H1 (cell line): ENCODE data around the gene PARP1. TPM values are rescaled to one million over a fixed set of nuclear protein-coding genes. Genes with fewer than 3 reads are reported as not detected.

Source experiments
- CTCF ChIA-PET: fragments of 300-600 bp; sonication (Branson Sonifier 250); formaldehyde crosslinking; loops from one replicate; lab custom pipeline; 2021; ENCODE audit not compliant: partially characterized antibody; lab: Charles Lee
- POLR2A ChIA-PET: fragments of 300-600 bp; sonication (Branson Sonifier 250); formaldehyde crosslinking; loops from one replicate; lab custom pipeline; 2021; ENCODE audit warnings: inconsistent platforms; ENCODE audit not compliant: partially characterized antibody; lab: Charles Lee
- DNase-seq, 2 experiments: peaks; one replicate each; pipeline versions ENCODE4 v3.0.0 to v3.0.0-alpha.2; 2010 to 2022; ENCODE audit warnings: low spot score in 2 of 2, low read depth in 1 of 2, mixed read lengths in 1 of 2
- FAIRE-seq: peaks from 2 replicates; lab custom pipeline; 2011; peaks lifted over from hg19 to GRCh38; lab: Jason Lieb, UNC
- H2AFZ ChIP-seq: 2 replicates; pipeline ENCODE4 v1.8.1; 2012; ENCODE audit warnings: low read length, inconsistent platforms
- H2AK5ac ChIP-seq: 2 replicates; pipeline ENCODE4 v1.6.1; 2013; ENCODE audit warnings: low read depth, low read length
- H2BK120ac ChIP-seq: replicated peaks from 2 replicates; pipeline ENCODE3; 2013; ENCODE audit warnings: low read depth, low read length, inconsistent platforms
- H2BK12ac ChIP-seq: 2 replicates; pipeline ENCODE4 v1.6.1; 2013; ENCODE audit warnings: low read depth, low read length
- H2BK15ac ChIP-seq: 2 replicates; pipeline ENCODE4 v1.6.1; 2013; ENCODE audit warnings: low read length
- H2BK20ac ChIP-seq: 2 replicates; pipeline ENCODE4 v1.6.1; 2013; ENCODE audit warnings: low read length
- H2BK5ac ChIP-seq: 2 replicates; pipeline ENCODE4 v1.6.1; 2013; ENCODE audit warnings: low read depth, low read length
- H3K14ac ChIP-seq: 2 replicates; pipeline ENCODE4 v1.6.1; 2013; ENCODE audit warnings: inconsistent platforms; ENCODE audit not compliant: insufficient read length
- H3K18ac ChIP-seq: 2 replicates; pipeline ENCODE4 v1.6.1; 2013; ENCODE audit warnings: low read length; ENCODE audit errors: extremely low read depth
- H3K23ac ChIP-seq: 2 replicates; pipeline ENCODE4 v1.6.1; 2013; ENCODE audit warnings: inconsistent platforms; ENCODE audit not compliant: insufficient read length
- H3K23me2 ChIP-seq: 2 replicates; pipeline ENCODE4 v1.6.1; 2013; ENCODE audit warnings: low read depth, low read length
- H3K27ac ChIP-seq: 2 replicates; pipeline ENCODE4 v1.6.1; 2011; ENCODE audit warnings: low read depth, low read length, inconsistent platforms
- H3K27me3 ChIP-seq, 4 experiments: replicated peaks in 1 of 4; 1 replicate in 1 of 4; 2 replicates in 3 of 4; pipeline versions ENCODE4 v1.6.1 to v1.8.1; 2011 to 2013; ENCODE audit warnings: low read length in 3 of 4, mild to moderate bottlenecking in 3 of 4, inconsistent platforms in 2 of 4, mixed read lengths in 2 of 4, moderate library complexity in 1 of 4; ENCODE audit not compliant: control insufficient read depth in 3 of 4, insufficient read depth in 3 of 4; ENCODE audit errors: extremely low read depth in 1 of 4
- H3K36me3 ChIP-seq, 4 experiments: 2 replicates each; pipeline versions ENCODE4 v1.6.1 to v1.8.1; 2011 to 2013; ENCODE audit warnings: mild to moderate bottlenecking in 4 of 4, low read length in 3 of 4, moderate library complexity in 2 of 4, control low read depth in 1 of 4, inconsistent platforms in 1 of 4; ENCODE audit not compliant: insufficient read depth in 4 of 4, control insufficient read depth in 2 of 4
- H3K4ac ChIP-seq: replicated peaks from 2 replicates; pipeline ENCODE3; 2013; ENCODE audit warnings: low read length, low read depth, mixed read lengths, inconsistent platforms; ENCODE audit not compliant: insufficient read length
- H3K4me1 ChIP-seq, 4 experiments: replicated peaks in 1 of 4; 1 replicate in 1 of 4; 2 replicates in 3 of 4; pipeline versions ENCODE4 v1.6.1 to v1.8.1; 2011 to 2013; ENCODE audit warnings: low read length in 3 of 4, inconsistent platforms in 2 of 4, mixed read lengths in 1 of 4; ENCODE audit not compliant: insufficient read depth in 4 of 4, control insufficient read depth in 3 of 4
- H3K4me2 ChIP-seq, 2 experiments: 2 replicates each; pipeline versions ENCODE4 v1.6.1 to v1.8.1; 2011 to 2013; ENCODE audit warnings: low read depth in 2 of 2, low read length in 2 of 2, control low read depth in 1 of 2, inconsistent platforms in 1 of 2, mild to moderate bottlenecking in 1 of 2; ENCODE audit not compliant: insufficient read depth in 1 of 2
- H3K4me3 ChIP-seq, 4 experiments: fragments of 200-600, 300-600 bp in 1 of 4; sonication (generic), shearing (Covaris generic), sonication (Bioruptor Twin) in 1 of 4; 2 replicates each; pipeline versions ENCODE4 v1.5.1 to v1.8.1; 2011 to 2016; ENCODE audit warnings: low read length in 4 of 4, low read depth in 3 of 4, control low read depth in 2 of 4, inconsistent platforms in 2 of 4, mild to moderate bottlenecking in 2 of 4, mixed read lengths in 1 of 4, moderate library complexity in 1 of 4; ENCODE audit not compliant: insufficient read depth in 2 of 4; ENCODE audit errors: extremely low read depth in 1 of 4
- H3K56ac ChIP-seq: replicated peaks from 2 replicates; pipeline ENCODE3; 2013; ENCODE audit warnings: low read depth, mild to moderate bottlenecking, mixed read lengths, low read length, inconsistent platforms; ENCODE audit not compliant: insufficient read length
- H3K79me1 ChIP-seq: 2 replicates; pipeline ENCODE4 v1.6.1; 2013; ENCODE audit warnings: low read depth, low read length, control low read depth
- H3K79me2 ChIP-seq, 2 experiments: 2 replicates each; pipeline versions ENCODE4 v1.6.1 to v1.8.1; 2012 to 2013; ENCODE audit warnings: low read length in 2 of 2, mild to moderate bottlenecking in 2 of 2, inconsistent platforms in 1 of 2; ENCODE audit not compliant: insufficient read depth in 2 of 2, control insufficient read depth in 1 of 2
- H3K9ac ChIP-seq, 4 experiments: replicated peaks in 1 of 4; 1 replicate in 1 of 4; 2 replicates in 3 of 4; pipeline versions ENCODE4 v1.6.1 to v1.8.1; 2011 to 2013; ENCODE audit warnings: low read depth in 3 of 4, low read length in 3 of 4, control low read depth in 2 of 4, mild to moderate bottlenecking in 2 of 4, moderate library complexity in 2 of 4, inconsistent platforms in 1 of 4; ENCODE audit errors: extremely low read depth in 1 of 4
- H3K9me3 ChIP-seq, 2 experiments: 2 replicates each; pipeline versions ENCODE4 v1.6.1 to v1.8.1; 2012 to 2013; ENCODE audit warnings: mild to moderate bottlenecking in 2 of 2, moderate library complexity in 2 of 2, control low read depth in 1 of 2, inconsistent platforms in 1 of 2, low read depth in 1 of 2, low read length in 1 of 2, mixed read lengths in 1 of 2; ENCODE audit not compliant: insufficient read depth in 2 of 2
- H4K20me1 ChIP-seq, 2 experiments: replicated peaks in 1 of 2; 2 replicates each; pipeline versions ENCODE3 to v1.8.1; 2011 to 2013; ENCODE audit warnings: inconsistent platforms in 2 of 2, low read length in 2 of 2, mild to moderate bottlenecking in 1 of 2; ENCODE audit not compliant: insufficient read depth in 2 of 2, control insufficient read depth in 1 of 2
- H4K5ac ChIP-seq: 2 replicates; pipeline ENCODE4 v1.6.1; 2013; ENCODE audit warnings: low read length, low read depth, mixed read lengths, inconsistent platforms; ENCODE audit not compliant: insufficient read length
- H4K8ac ChIP-seq: 2 replicates; pipeline ENCODE4 v1.8.0; 2013; ENCODE audit warnings: mild to moderate bottlenecking, moderate library complexity, low read length, inconsistent platforms; ENCODE audit not compliant: insufficient read depth; ENCODE audit errors: extremely low read depth
- H4K91ac ChIP-seq: replicated peaks from 2 replicates; pipeline ENCODE3; 2013; ENCODE audit warnings: low read length, mixed read lengths, inconsistent platforms; ENCODE audit not compliant: insufficient read length
- ATF2 ChIP-seq: IDR thresholded peaks from 2 replicates; pipeline ENCODE4 v1.6.1; 2012; ENCODE audit warnings: low read length, inconsistent platforms
- ATF3 ChIP-seq: IDR thresholded peaks from 2 replicates; pipeline ENCODE4 v1.6.1; 2011; ENCODE audit warnings: low read depth, mild to moderate bottlenecking, low read length; ENCODE audit not compliant: insufficient read depth
- BCL11A ChIP-seq, 2 experiments: IDR thresholded peaks; one replicate each; pipeline ENCODE4 v1.6.1; 2011; ENCODE audit warnings: low read depth in 2 of 2, low read length in 2 of 2, mild to moderate bottlenecking in 2 of 2
- BRCA1 ChIP-seq: IDR thresholded peaks from 2 replicates; pipeline ENCODE4 v1.6.1; 2012; ENCODE audit warnings: low read depth, low read length, improper control_type of control experiment
- CHD1 ChIP-seq: IDR thresholded peaks from 2 replicates; pipeline ENCODE4 v1.6.1; 2012; ENCODE audit warnings: low read depth, low read length, improper control_type of control experiment
- CREB1 ChIP-seq: IDR thresholded peaks from 2 replicates; pipeline ENCODE4 v1.6.1; 2012; ENCODE audit warnings: inconsistent platforms
- JUND ChIP-seq: IDR thresholded peaks from 2 replicates; pipeline ENCODE4 v1.6.1; 2011; ENCODE audit warnings: mild to moderate bottlenecking, improper control_type of control experiment, low read length
- PHF8 ChIP-seq: fragments of 200-600 bp; sonication (generic); conservative IDR thresholded peaks from 2 replicates; pipeline ENCODE4 v1.7.1; 2012; ENCODE audit warnings: low read depth, mild to moderate bottlenecking, inconsistent platforms, low read length, moderate library complexity
- POLR2A ChIP-seq, 2 experiments: IDR thresholded peaks; 1 replicate in 1 of 2; 2 replicates in 1 of 2; pipeline ENCODE4 v1.6.1; 2011; ENCODE audit warnings: low read depth in 2 of 2, low read length in 2 of 2, mild to moderate bottlenecking in 2 of 2; ENCODE audit errors: control extremely low read depth in 1 of 2
- POLR2AphosphoS5 ChIP-seq: IDR thresholded peaks from 2 replicates; pipeline ENCODE4 v1.6.1; 2011; ENCODE audit warnings: low read depth, low read length
- SRF ChIP-seq: IDR thresholded peaks from 2 replicates; pipeline ENCODE4 v1.6.1; 2011; ENCODE audit warnings: mild to moderate bottlenecking, low read depth, low read length, moderate library complexity
- WGBS, 2 experiments: shearing (Covaris generic) in 1 of 2; methylation state at CpG; one replicate each; pipeline versions ENCODE4 v1.1.6 to v1.1.7; 2013 to 2015; ENCODE audit warnings: low lambda C conversion rate in 2 of 2, mixed read lengths in 2 of 2, inconsistent platforms in 1 of 2, low coverage in 1 of 2, missing lambda C conversion rate in 1 of 2; ENCODE audit not compliant: insufficient replicate concordance in 2 of 2, insufficient coverage in 1 of 2, insufficient read length in 1 of 2; ENCODE audit errors: extremely low coverage in 1 of 2, missing lambda C conversion rate in 1 of 2; 5-methylcytosine and 5-hydroxymethylcytosine counted together
- polyA plus RNA-seq, 7 experiments: library from polyadenylated mRNA; depleted of rRNA in 3 of 7; stranded (reverse) in 5 of 7; unstranded in 2 of 7; fragments of >200 nt in 5 of 7; fragments of 200-250 nt in 2 of 7; gene quantifications; 1 replicate in 5 of 7; 2 replicates in 1 of 7; 4 replicates in 1 of 7; pipeline versions ENCODE4 v1.2.1 to v1.2.3, GENCODE V29; 2011 to 2013; ENCODE audit warnings: missing spikeins in 2 of 7, mixed read lengths in 2 of 7
- total RNA-seq: library from RNA; stranded (reverse); fragmentation: NEBNext Ultra II Directional; extraction: Animal tissue kit (Norgen Biotek cat#: 25700); gene quantifications from 2 replicates; pipeline ENCODE4 v1.2.1, GENCODE V29; 2021

The PARP1 gene
- total and polyA plus RNA-seq, 2 of the 8 experiments (the other 6 are each of a cell fraction or from before 2014, with no cell fraction given), result 416 to 441 TPM

GRCh38 chr1:226322986-226323385 is 84.9 kb downstream of the PARP1 start:
- H3K14ac ChIP-seq, result no peak overlapping the region
- no peaks in the 10 kb centered on the region for H4K20me1 ChIP-seq
- H3K56ac ChIP-seq, result no peak overlapping the region
- no peak overlapping the region for H3K18ac ChIP-seq
- H3K23me2 ChIP-seq, result no peaks in the 10 kb centered on the region
- H3K79me1 ChIP-seq, result no peaks in the 10 kb centered on the region
- H3K36me3 ChIP-seq, result no peaks in the 10 kb centered on the region
- TF ChIP-seq BRCA1 (no peak), PHF8 (no peak), POLR2A (IDR thresholded peaks at IDR 0.05; ENCODE audit: control extremely low read depth in 1 of 2, low read depth in 2 of 2, low read length in 2 of 2) (no peak), ATF3 (no peak), CHD1 (no peak), SRF (no peak), CREB1 (no peak), JUND (no peak), POLR2AphosphoS5 (no peak), BCL11A (IDR thresholded peaks at IDR 0.05; ENCODE audit: low read depth in 2 of 2, low read length in 2 of 2) (no peak), ATF2 (no peak)
- TF ChIP-seq, all 59 proteins: peak for 0
- no peaks in the 10 kb centered on the region for H3K4me1 ChIP-seq
- no peak overlapping the region for H2BK5ac ChIP-seq
- H2BK12ac ChIP-seq, result no peak overlapping the region
- H2AK5ac ChIP-seq, result no peak overlapping the region
- no peak overlapping the region for H4K5ac ChIP-seq
- POLR2A ChIA-PET, result interaction anchor here (1.0 to 1.6 kb wide), 3 partner anchors 11 to 17 kb away, joined by 3 to 6 read pairs (median 3); partner anchors contain the start of gene LIN9
- H3K9ac ChIP-seq, result no peak overlapping the region
- no peak overlapping the region for H3K23ac ChIP-seq
- no peak for DNase-seq
- 89% methylated on average over 3 of the region's 3 CpGs; no CpG with 5 or more reads in 1 of the 2 experiments for WGBS, 2 experiments
- H3K27ac ChIP-seq, result no peak overlapping the region
- no peak overlapping the region for H4K91ac ChIP-seq
- FAIRE-seq, result no peak
- H3K27me3 ChIP-seq, result no peaks in the 10 kb centered on the region; a peak in 1 of 7 replicates
- H2BK15ac ChIP-seq, result no peak overlapping the region
- no peak overlapping the region for H3K4me2 ChIP-seq
- H3K9me3 ChIP-seq, result no peaks in the 10 kb centered on the region
- no peak overlapping the region for H2BK20ac ChIP-seq
- no peak overlapping the region for H2BK120ac ChIP-seq
- no peak overlapping the region for H3K4ac ChIP-seq
- H2AFZ ChIP-seq, result no peak overlapping the region
- no peak overlapping the region for H3K4me3 ChIP-seq
- no peak overlapping the region for H4K8ac ChIP-seq
- no peaks in the 10 kb centered on the region for H3K79me2 ChIP-seq
- CTCF ChIA-PET, result interaction anchor here (1.0 to 2.9 kb wide), 4 partner anchors 10 to 197 kb away, joined by 3 to 14 read pairs (median 7); no protein-coding TSS in a partner anchor
